Activated CD8-positive, alpha-beta memory T cell treated with anti-CD3 and anti-CD28 coated beads for 1 hour (primary cell): Measurements from ENCODE around the gene FOXC1.

ENCODE experiments used
- DNase-seq, 2 donors: peaks; one replicate each; pipeline ENCODE4 v3.0.0-alpha.2; 2020; ENCODE audit warnings: low read depth in 1 of 2; ENCODE audit errors: extremely low read depth in 1 of 2

FOXC1 gene

DNA sequence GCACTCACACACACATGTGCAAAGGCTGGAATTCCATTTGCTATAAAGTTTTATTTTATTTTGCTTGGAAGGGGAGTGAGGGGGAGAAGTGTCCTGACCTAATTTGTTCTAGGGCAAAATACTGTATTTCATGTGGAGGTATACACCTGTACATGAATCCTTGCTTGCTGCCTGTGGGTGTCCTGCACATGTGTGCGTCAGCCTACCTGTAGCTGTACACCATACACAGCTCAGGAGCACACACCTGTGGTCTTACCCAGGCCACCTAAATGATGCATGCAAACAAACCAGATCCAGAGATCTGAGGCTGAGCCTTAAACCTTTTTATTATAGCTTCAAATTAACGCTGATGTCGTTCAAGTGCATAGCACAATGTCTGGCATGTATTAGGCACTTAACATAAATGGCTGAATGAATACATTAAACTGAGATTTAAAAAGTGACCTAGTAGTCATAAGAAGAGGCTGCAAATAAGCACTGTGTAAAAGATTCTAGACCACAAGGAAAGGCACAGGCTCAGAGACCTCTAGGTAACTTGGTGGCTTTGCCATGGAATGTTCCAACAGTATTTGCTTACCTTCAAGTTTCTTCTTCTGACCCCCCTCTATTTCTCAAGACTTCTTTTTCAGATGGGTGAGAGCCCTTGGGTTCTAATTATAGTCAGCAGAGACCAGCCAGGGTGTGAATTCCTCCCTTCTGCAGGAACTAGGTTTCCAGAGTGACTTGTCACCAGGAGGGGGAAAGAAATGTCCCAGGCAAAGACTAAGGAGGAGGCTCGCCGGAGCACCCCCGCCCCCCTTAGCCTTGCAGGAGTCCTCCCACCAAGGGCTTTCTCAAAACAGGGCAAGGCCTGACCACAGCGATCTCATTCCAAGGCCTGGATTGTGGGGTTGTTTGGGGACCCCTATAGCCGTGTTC is 13.4 kb downstream of the FOXC1 start:
- no peak for DNase-seq

DNA sequence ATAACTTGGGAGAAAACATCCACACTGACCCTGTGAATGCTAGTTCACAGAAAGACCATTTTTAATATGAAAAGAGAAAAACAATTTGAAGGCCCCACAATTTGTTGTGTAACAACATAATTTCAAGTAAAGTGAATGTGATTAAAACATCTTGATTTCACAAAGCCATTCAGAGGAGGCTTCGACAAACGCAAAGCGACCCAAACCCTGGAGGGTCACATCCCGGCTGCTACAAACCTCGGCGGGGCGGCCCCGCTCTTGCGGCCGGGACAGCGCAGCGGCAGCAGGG is 14.0 kb downstream of the FOXC1 start:
- DNase-seq: no peak

DNA sequence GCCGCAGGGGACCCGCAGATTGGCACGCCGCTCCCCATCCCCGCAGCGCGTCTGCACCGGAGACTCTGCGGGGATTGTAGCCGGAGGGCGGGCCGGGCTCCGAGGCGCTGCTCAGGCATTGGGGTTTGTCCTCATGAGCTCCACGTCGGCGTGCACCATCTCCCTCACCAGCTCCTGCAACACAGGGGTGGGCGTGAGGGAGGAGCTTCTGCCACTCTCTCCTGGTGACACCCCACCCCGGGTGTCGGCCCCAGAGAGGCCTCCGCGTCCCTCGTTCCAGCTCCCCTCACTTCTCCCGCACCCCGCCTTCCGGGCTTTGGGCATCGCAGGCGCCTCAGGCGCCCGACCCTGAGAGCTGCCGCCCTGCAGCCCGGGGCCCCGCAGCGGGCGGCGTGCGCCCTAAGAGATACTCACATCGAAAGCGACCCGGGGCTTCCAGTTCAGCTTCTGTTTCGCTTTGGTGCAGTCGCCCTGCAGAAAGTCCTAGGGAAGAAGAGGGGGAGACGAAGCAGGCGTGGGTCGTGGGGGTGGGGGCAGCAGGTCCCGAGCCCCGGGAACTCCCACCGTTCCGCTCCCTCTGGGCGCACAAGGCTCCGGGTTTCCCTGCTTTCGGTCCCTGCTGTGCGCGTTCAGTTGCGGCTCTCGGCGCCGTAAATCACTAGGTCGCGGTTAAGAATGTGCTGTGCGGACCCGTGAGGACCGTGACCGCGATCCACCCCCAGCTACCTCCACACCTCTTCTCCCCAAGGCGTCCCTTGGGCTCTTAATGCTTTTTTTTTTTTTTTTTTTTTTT is 14.5 kb downstream of the FOXC1 start:
- no peak for DNase-seq

DNA sequence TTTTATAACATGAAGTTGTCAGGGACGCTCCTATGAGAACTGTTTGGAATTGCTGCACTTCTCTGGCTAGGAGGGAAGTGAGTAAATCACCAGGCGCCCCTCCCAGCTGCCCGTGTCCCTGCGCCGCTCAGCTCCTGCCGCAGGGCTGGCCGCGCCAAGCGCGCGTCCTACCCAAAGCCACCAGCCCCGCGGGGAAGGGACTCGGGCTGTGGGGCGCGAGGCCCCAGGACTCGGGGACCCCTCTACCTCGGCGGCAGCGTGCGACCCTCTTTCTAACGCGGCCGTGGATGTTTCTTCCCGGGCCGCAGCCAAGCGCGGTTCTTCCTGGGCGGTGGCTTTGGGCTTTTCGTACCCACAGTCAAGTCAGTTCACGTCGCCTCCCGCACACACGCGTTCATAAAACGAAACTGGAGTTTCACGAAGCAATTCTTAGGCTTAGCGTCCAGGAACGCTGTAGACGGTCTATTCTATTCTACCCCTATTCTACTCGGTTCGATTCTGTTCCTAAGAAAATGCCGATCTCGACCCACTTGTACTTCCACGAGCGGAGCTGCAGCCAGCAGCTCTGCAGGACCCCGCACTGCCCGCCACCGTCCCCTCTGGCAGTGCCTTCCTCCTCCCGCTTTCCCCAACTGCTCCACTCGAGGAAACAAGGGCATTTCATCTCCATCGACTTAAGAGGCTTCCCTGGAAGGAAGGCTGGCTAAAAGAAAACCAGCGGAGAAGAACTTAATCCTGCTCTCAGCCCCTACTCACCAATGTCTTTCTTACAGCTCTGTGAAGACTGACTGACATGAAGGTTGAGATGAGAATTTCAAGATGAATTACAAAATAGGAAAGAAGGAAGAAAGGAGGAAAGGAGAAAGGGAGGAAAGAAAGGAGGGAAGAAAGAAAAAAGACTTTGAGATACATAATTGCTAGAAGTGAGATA is 15.4 kb downstream of the FOXC1 start:
- no peak for DNase-seq

DNA sequence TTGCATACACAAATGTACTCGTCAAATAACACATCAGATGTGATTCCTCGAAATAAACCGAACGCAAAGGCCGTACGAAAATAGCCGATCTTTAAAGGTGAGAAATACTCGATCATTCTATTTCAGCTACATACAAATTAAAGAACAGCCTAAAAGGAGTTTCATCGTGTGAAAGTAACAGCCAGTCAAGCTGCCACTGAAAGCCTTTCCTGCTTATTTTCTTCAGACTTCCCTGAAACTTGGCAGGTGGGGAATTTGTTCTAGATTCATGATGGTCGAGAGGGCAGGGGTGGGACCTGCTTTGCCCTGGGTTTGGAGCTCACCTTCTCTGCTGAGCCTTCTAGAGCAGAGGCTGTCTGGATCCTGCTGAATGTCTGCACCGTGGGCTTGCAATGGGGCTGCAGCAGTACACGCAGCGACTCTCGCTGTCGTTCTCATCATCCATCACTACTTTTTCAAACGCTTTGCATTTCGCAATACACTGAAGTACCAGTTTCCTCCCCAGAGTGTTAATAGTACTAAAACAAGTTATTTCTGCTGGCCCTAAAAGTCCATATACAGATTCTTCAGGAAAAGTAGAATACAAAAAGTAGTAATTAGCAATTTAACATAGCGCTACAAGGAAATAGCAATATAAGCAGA is 16.2 kb downstream of the FOXC1 start:
- no peak for DNase-seq

DNA sequence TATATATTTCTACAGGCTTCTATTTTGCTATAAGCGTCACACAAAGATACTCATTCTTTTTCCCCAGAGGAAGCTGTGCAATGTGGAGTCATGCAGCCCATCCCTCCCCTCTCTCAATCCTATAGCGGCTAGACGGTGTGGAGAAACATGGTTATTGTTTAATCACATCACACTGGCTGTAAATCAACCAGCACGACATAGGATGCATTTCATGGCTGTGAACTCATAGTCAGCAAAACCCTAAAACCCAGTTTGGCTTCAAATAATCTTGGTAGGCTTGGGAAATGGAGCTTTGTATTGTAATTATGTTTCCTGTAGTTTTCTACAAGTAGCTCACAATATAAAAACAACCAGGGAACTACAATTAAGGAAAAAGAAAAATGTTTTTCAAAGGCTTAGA is 16.8 kb downstream of the FOXC1 start:
- no peak for DNase-seq

DNA sequence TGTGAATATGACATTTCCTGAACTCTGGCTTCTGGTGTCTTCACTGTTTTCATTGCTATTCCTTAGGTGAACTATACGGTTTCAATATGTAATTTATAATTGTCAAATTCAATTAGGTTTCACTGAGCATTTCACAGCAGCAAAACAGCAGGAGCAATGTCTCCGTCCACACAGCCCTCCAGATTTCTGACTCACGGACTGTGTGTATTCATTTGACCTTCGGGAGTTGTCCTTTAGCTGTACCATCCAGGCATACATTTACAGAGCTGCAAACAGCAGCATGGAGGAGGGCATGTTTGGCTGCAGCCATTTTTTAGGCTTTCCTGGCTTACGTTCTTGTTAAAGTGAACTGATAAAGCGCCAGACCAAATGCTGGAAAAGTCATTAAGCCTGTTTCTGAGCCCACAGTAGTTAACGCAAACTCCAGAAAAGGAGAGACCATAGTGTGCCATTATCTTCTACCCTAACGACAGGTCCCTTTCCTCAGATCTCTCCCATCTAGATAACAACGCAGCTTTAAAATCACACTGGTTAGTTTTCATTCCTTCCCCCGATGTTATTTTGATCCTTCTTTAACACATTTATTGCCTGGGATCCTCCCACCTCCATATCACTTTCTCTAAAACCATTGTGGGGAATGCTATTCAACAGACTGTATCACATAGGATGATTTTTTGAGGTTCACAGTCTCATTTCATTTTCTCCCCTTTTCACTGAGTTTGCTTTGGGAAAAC is 18.3 kb downstream of the FOXC1 start:
- no peak for DNase-seq

DNA sequence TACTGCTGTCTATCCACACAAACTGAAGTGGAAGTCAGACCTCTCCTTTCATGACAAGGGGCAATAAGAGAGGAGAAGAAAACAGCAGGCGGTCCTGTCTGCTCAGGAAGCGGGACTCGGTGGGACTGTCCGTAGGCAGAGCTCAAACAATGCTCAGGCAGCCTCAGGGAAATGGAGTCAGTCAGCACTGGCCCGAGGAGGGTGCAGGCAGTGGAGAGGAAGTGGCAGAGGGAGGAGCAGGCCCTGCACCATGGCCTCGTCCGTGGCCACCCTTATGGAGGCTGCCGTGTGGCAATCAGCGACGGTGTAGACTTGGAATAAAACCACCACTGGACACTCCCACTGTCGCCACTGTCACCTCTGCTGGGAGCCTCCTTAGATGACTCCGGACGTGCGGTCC is 19.6 kb downstream of the FOXC1 start:
- no peak for DNase-seq

DNA sequence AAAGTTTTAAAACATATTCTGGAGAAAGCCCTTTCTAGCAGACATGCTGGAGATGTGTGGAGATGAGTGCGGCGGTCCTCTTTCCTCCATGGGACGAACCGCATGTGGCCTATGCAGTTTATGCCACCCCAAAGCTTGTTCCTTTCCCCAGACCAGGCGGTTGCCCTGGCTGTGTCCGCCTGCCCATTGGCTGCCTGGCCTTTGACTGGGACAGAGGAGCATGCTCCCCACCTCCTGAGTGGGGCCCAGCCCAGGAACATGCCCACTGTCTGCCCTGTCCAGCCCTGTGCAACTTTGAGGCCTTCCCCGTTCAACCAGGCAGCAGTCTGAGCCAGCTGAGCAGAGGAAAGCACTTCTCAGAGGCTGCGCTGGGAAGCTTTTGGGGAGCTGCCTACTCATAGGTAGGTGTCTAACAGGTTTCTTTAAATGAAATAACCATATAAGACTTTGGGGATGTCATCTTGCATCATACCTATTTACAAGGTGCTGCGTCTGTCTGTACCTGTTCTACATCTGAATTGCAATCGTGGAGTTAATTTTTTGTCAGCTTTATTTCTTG is 20.6 kb downstream of the FOXC1 start:
- no peak for DNase-seq

DNA sequence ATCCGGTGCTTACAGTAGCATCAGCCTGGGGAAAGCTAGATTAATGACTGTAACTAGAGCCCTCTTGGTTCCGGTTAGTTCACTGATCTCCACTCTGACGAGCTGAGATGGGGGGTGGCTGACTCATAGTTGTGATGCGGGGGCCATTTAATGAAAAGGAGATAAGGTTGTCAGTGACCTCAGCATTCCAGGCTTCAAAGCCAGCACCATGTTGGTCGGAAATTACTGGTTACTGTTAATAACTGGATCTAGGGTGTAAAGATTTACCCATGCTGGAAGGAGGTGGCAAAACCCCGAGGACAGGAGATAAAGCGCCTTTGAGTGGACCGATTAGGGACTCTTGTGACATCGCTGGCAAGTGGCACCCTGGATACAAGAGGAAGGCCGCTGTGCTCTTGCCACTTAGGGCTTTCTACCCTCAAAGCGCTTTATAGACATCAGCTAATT is 21.1 kb downstream of the FOXC1 start:
- no peak for DNase-seq

DNA sequence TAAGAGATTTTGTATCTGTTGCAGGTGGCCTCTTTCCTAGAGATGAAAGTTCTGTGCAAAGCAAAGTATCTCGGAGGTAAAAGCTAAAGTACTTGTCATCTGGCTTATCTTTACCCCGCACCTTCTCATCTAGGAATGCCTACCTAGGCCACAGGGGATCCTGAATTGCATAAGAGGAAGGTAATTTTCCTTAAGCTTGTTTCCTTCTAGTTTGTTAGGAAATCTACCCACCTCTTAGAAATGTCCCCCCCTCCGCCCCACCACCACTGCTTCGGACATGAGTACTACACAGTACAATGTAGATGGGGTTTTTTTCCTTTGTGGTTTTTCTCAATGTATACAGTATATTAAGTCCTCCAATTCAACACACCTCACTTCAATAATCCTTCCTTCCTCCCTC is 21.5 kb downstream of the FOXC1 start:
- DNase-seq: no peak

DNA sequence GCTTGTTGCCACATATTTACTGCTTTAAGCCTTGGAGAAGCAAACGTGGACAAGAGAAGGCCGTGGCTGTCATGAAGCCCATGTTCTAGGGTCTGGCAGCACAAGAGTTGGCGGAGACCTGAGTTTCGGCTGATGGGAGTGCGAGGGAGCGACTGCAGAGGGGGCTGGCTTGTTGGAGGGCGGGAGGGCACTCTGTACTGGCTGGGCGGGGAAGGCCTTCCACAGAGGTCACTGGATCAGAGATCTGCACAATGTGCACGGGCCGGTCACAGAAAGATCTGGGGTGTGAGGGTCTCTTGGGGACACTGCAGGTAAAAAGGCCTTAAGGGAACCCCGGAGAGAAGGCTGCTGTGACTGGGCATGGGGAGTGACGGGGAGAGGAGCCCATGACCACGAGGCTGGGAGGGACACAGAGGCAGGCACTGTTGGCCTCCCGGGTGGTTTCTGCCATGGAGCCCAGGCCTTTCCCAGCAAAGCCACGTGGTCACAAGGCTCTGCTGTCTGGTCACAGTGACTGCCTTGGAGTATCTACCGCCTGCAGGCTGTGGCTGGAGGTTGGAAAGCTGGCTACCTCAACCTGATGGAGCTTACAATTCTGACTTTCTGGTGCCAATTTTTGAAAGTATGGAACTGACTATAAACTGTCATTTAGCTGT is 23.8 kb downstream of the FOXC1 start:
- no peak for DNase-seq

DNA sequence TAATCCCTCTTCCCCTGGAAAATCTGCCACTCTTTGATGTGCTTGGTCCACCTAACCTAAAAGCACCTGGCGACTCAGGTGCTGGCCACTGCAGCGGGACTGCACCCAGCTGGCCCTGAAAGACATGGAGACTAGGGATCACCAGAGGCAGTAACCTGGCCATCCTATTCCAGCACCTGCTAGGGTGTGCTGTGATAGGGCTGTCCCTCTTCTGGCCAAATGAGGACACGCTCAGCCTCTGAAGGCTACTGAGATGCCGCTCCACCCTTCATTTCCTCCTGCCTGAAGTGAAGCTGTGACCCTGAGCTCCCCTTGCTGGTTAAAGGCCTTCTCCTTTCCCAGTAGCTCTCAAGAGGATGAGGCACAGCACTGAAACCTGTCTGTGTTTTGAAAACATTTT is 24.4 kb downstream of the FOXC1 start:
- DNase-seq: no peak

DNA sequence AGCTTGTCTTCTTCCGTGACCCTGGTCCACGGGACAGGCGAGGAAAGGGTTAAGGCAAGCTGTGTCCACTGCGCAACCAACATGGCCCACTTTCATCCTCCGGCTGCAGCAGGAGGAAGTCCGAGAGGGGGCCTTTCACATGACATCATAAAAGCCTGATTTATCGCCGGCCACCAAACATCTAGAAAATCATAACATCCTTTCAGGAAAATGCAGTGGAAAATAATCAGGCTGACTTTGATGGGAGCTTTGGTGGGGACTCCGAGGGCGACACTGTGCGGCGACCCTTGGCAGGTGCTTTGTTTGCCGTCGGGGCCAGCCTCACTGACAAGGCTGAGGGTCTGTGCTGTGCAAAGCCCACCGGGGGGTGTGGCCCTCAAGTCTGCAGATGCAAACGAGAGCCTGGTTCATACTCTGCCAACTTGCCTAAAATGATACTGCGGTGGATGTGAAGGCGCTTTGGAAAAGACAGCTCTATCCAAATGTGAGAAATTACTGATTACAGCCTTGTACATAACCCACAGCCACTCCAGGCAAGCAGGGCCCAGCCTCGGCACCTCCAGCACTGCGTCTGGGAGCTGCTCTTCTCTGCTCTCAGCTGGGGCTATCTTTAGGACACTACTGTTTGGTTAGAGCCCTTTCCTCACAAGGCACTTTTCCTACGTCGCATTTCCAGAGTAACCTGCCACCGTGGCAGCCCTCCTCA is 25.7 kb downstream of the FOXC1 start:
- no peak for DNase-seq

DNA sequence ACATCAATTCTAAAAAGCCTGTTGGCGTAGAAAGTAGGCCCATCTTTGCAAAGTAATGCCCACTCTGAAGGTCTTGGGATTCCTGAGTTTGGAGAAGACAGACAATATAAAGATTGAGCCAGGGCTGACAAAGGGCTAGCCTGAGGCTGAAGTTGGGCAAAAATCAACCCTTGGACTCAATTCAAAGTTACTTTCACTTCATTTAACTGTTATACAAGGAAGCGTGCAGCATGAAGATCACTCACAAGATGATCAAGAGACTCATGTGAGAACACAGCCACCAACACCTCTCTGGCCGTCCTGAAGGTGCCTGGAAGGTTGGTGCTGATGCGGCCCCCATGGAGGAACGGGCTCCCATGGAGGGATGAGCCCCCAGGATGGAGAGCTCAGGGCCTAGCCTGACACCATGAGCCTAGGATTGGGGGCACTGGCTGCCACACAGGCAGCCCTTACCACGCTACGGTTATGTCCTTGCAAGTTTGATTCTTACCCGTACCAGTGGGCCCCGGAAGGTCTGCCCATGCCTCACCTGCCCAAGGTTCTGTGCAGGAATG is 26.6 kb downstream of the FOXC1 start:
- no peak for DNase-seq

DNA sequence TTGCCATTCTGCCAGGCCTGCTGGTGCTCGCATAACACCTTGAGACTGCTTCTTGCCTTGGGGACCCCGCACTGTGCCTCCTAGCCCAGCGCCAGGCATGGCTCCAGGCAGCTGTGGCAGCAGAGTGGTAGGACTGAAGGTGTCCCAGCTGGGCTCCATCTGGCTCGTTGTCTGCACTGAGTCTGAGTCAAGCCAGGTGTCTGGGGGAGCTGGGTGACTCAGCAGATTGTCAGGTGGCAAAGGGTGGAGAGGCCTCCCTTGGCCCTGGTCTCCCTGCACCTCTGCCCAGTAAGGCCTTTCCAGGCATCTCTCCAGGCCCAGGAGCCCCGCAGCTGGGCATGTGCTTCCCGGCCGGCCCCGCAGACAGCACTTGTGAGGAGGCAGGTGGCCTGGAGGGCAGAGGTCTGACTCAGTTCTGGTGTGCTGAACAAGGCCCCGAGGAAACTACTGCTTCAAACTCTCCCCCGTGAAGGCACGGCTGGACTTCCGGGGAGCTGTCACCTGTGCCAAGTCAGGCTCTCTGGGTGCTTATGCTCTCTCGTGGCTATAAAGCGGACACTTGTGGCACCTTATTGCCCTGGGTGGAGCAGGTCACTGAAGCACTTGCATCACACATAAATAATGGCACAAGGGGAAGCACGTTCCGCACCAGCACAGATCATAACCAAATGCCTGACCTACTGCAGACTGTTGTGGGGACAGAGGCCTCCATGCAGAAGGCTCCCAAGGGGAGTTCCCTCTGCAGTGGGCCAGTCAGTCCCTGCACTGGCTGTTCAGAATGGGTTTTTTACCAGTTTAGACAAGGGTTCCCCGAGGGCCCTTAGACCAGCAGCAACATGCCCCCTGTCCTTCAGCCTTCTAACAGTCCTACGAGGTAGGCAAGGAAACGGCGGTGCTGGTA is 27.5 kb downstream of the FOXC1 start:
- no peak for DNase-seq

DNA sequence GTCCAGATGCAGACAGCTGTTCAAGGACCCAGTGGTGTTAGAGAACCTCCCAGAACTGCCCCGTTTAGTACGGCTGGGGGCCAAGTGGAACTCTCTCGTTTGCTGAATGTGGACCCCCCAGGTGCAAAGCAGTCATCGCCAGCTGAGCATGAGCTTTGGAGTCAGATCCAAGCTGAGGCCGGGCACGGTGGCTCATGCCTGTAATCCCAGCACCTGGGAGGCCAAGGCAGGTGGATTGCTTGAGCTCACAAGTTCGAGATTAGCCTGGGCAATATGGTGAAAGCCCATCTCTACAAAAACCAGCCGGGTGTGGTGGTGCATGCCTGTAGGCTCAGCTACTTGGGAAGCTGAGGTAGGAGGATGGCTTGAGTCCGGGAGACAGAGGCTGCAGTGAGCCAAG is 29.7 kb downstream of the FOXC1 start:
- no peak for DNase-seq
